ENCODE measurements around the gene GDF2. TPM values are rescaled to one million over a fixed set of nuclear protein-coding genes. Genes with fewer than 3 reads are reported as not detected.

GDF2 gene
- total RNA-seq, 1 donor from 2014 or later: not detected

DNA sequence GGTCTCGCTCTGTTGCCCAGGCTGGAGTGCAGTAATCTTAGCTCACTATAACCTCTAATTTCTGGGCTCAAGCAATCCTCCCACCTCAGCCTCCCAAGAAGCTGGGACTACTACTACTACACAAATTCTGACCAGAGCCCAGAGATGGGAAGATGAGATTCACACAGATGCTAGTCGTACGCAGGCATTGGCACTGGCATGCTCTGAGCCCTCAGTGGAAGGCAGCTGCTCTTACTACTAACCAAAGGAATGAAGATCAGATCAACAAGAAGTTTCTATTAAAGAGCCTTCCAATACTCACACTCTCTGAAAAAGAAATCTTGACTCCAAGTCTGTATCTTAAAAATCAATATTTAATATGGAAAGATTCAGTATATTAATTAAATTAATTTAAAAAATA lies 10.7 kb downstream of the GDF2 start:
- H3K27ac Mint-ChIP-seq: no peak overlapping the region
- H3K27me3 Mint-ChIP-seq: peaks cover 12% of the 10 kb centered on the region
- no peaks in the 10 kb centered on the region for H3K9me3 Mint-ChIP-seq
- H3K36me3 Mint-ChIP-seq: no peaks in the 10 kb centered on the region
- H3K4me1 Mint-ChIP-seq (ENCODE audit: unreplicated experiment): peaks cover 4% of the 10 kb centered on the region
- no peak overlapping the region for H3K4me3 Mint-ChIP-seq
- DNase-seq (ENCODE audit: extremely low spot score, unreplicated experiment): no peak
- TF ChIP-seq, protein P1, sequence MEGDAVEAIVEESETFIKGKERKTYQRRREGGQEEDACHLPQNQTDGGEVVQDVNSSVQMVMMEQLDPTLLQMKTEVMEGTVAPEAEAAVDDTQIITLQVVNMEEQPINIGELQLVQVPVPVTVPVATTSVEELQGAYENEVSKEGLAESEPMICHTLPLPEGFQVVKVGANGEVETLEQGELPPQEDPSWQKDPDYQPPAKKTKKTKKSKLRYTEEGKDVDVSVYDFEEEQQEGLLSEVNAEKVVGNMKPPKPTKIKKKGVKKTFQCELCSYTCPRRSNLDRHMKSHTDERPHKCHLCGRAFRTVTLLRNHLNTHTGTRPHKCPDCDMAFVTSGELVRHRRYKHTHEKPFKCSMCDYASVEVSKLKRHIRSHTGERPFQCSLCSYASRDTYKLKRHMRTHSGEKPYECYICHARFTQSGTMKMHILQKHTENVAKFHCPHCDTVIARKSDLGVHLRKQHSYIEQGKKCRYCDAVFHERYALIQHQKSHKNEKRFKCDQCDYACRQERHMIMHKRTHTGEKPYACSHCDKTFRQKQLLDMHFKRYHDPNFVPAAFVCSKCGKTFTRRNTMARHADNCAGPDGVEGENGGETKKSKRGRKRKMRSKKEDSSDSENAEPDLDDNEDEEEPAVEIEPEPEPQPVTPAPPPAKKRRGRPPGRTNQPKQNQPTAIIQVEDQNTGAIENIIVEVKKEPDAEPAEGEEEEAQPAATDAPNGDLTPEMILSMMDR (conservative IDR thresholded peaks at IDR 0.05): no peak

DNA sequence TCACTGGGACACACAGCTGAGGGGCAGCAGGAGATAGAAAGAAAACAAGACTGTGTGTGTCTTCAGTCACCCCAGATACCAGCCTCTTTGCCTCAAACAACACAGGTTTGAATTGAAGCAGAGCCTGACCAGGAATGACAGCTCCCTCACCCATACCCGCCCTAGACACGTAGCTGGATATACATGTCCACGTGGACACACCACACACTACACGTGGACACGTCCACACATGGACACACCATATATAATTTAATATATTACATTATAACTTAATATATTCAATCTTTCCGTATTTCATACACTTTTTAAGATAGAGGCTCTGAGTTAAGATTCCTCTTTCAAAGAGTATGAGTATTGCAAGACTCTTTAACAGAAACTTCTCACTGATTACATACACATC lies 11.3 kb downstream of the GDF2 start:
- TF ChIP-seq, protein P1 (conservative IDR thresholded peaks at IDR 0.05): no peak
- no peak overlapping the region for H3K27ac Mint-ChIP-seq
- H3K27me3 Mint-ChIP-seq: peaks cover 12% of the 10 kb centered on the region
- no peak overlapping the region for H3K4me3 Mint-ChIP-seq
- H3K36me3 Mint-ChIP-seq: no peaks in the 10 kb centered on the region
- no peak for DNase-seq (ENCODE audit: extremely low spot score, unreplicated experiment)
- H3K9me3 Mint-ChIP-seq: no peaks in the 10 kb centered on the region
- peaks cover 4% of the 10 kb centered on the region for H3K4me1 Mint-ChIP-seq (ENCODE audit: unreplicated experiment)

DNA sequence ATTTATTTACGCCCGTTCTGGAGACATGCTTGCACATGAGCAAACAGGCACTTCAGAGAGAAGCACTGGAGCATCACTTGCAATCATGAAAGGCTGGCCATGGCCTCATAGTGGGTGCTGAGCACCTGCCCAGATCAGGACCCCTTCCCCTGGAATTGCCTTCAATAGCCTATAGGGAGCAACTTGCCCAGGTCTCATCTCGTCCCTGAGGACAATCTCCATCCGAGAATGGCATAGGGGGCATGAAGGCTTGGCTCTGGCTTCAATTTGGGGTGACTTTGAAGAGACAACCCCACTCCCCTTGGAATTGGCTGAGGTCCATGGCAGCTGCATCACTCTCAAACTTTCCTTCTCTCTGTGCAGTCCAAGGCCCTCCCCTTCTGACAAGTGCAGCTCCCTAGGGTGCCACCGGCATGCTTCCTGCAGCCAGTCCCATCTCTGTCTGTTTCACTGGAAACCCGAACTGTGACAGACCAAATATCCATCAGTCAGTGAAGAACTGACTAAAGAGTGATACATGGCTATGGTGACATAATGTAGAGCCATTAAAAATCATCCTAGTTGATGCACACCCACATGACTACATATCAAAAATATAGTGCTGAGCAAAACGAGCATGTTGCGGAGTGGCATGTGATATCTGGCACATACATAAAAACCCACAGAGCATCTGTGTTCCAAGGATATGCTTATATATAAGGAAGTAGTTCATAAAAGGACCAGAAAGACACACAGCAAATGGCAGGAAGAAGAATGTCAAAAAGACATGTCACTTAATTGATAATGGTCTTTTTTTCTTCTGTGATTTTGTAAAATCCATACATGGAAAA lies 12.4 kb downstream of the GDF2 start:
- Mint-ChIP-seq H3K27me3 (peaks cover 12% of the 10 kb centered on the region), H3K9me3 (no peaks in the 10 kb centered on the region), H3K4me1 (ENCODE audit: unreplicated experiment) (peaks cover 4% of the 10 kb centered on the region), H3K4me3 (no peak overlapping the region), H3K27ac (no peak overlapping the region), H3K36me3 (no peaks in the 10 kb centered on the region)
- TF ChIP-seq, protein P1 (conservative IDR thresholded peaks at IDR 0.05): no peak
- DNase-seq (ENCODE audit: extremely low spot score, unreplicated experiment): no peak

DNA sequence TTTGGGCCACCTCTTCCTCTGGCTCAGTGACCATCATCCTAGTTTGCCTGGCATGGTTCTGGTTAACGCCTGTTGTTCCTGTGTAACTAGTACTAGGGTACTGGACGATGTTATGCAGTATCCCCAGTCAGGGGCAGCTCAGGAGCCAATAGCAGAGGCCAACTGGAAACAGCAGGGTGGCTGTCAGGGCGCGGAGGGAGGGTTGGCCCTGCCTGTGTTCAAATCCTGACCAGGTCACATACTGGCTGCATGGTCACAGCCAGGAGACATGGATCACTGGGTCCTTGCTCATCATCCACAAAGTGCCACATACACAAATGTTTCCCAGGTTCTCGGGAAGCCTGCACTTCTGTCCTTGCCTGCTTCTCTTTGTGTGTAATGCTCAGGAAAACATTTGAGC lies 13.7 kb downstream of the GDF2 start:
- Mint-ChIP-seq H3K36me3 (no peaks in the 10 kb centered on the region), H3K4me1 (ENCODE audit: unreplicated experiment) (peaks cover 4% of the 10 kb centered on the region), H3K27me3 (peaks cover 16% of the 10 kb centered on the region), H3K4me3 (no peak overlapping the region), H3K27ac (no peak overlapping the region), H3K9me3 (no peaks in the 10 kb centered on the region)
- TF ChIP-seq, protein P1 (conservative IDR thresholded peaks at IDR 0.05): no peak
- no peak for DNase-seq (ENCODE audit: extremely low spot score, unreplicated experiment)

DNA sequence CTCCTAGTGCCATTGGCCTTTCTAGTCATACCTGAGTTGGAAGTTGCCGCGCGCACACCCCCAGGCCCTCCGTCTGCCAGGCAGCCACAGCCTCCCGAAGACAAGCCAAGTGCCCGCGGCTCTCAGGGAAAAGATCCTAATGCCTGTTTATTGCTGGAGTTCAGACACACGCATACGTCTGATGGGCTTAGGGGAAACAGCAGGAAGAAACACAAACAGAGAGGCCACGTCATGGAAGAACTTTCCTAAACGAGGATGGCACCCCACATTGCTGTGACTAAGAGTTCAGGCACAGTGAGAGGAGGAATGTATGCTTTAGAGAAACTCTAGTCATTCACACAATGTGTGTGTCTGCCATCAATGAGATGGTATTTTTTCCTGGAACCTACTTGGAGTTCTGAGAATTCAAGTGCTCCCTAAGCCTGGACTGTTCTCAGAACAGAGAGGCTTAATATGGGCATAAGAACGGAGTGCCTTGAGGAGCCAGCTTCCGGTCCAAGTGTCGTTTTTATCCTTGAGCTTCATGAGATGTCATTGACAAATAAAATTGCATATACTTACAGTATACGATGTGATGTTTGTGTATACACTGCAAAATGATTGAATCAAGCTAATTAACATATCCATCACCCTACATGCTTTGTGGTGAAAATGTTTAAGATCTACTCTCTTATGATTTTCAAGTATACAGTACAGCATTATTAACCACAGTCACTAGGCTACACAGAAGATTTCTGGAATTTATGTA lies 14.3 kb downstream of the GDF2 start:
- Mint-ChIP-seq H3K9me3 (no peaks in the 10 kb centered on the region), H3K36me3 (no peaks in the 10 kb centered on the region), H3K27ac (no peak overlapping the region), H3K4me3 (no peak overlapping the region), H3K4me1 (ENCODE audit: unreplicated experiment) (peaks cover 4% of the 10 kb centered on the region), H3K27me3 (peaks cover 16% of the 10 kb centered on the region)
- DNase-seq (ENCODE audit: extremely low spot score, unreplicated experiment): no peak
- TF ChIP-seq, protein P1 (conservative IDR thresholded peaks at IDR 0.05): no peak

All from type B pancreatic cell (in vitro differentiated cells).